CD4-positive, alpha-beta T cell treated with Interleukin-21 for 1 hour (primary cell): Measurements from ENCODE around the gene NACC2.

Experiments
- DNase-seq: peaks from one replicate; pipeline ENCODE4 v3.0.0-alpha.2; 2020

NACC2 gene, protein sequence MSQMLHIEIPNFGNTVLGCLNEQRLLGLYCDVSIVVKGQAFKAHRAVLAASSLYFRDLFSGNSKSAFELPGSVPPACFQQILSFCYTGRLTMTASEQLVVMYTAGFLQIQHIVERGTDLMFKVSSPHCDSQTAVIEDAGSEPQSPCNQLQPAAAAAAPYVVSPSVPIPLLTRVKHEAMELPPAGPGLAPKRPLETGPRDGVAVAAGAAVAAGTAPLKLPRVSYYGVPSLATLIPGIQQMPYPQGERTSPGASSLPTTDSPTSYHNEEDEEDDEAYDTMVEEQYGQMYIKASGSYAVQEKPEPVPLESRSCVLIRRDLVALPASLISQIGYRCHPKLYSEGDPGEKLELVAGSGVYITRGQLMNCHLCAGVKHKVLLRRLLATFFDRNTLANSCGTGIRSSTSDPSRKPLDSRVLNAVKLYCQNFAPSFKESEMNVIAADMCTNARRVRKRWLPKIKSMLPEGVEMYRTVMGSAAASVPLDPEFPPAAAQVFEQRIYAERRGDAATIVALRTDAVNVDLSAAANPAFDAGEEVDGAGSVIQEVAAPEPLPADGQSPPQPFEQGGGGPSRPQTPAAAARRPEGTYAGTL

DNA sequence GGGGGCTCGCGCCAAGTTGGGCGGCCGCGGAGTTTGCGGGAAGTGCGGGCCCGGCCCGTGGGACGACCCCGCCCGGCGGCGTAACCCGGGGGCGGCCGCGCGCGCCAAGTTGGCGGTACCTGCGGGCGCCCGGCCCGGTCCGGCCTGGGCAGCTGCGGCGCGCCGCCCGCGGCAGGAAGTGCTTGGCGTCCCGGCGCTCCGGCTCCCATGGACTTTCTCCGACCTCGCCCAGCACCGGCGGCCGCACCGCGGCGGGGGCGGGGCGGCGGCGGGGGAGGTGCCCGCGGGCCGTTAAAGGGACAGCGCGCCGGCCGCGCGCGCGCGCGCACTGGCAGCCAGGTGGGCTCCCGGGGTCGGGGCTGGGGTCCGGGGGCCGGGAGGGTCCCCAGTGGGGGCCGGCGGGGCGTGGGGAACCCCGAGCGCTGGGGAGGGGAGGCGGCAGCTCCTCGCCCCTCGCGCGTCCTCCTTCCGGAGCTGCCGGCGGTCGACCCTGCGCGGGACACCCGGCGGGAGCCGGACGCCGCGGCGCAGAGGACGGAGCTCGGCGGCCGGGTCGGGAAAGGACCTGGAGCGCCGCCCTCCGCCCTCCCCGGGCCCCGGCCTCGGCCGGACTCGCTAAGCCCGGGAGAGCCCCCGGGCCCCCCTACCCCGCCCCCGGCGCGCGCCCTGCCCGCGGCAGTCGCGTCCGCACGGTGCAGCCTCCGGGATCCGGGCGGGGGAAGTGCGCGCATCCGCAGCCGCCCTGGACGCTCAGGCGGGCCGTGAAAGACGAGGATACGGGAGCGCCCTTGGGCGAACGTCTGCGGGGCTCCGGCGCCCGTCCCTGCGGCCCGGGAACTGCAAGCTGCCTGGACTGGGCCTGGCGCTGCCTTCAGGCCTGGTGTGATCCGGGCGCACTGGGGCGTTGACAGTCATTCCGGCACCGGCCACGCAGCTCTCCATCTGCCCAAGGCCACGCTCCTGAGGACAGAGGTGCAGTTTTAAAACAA, at the start of gene NACC2:
Gene NACC2, minus strand, starts transcription at position 220 of the 989 bp plus-strand sequence. CDS start 44,768 bp downstream, outside the sequence.
- DNase-seq, result peak; percentile 34

DNA sequence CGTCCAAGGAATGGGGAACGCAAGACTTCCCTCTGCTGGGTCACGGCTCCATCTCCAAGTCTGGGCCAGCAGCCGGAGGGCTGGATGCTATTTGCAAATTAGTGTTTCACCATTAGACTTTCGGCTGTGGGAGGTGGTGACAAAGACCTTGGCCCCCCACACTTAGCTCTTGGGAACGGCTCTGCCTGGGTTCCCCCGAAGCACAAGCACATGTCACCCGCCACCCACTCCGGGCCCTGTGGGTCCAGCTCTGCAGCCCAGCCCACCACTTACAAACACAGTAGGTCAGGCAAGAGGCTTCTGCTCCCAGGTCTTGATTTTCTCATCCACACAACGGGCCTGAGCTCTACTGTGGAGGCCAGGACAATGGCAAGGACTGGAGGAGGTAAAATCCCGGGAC, 49.4 kb upstream of the NACC2 start:
- DNase-seq, result no peak

DNA sequence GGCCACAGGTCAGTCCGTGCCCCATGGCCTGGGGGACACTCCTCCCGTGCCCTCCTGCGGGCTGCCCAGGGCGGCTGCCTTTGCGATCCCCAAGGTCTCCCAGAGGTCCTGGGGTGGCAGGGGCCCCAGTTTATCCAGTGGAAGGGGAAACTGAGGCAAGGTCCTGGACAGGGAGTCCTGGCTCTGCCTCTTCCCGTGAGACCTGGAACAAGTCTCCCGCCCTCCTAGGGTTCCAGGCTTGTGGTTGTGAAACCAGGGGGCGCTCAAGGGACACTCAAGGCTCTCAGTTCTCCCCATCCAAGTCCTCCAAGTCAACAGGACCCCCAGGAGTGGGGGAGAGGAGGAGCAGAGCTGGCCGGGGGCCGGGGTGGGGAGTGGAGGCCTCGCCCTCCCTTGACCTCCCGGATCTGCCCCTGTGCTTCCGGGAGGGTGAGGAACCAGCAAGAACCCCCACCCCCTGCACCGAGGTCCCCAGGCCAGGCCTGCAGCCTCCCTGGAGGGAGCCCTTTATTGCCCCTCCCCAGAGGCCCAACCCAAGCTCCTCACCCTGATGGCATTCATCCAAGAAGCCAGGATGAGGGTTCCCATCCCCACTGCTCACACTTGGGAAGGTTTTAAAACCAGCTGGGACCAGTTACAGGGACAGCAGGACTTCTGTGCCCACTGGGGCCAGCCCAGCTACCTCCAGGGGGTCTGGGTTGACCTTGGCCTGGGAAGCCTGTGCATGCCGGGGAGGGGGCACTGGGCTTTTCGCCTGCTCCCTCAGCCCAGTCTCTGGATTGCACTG, 48.3 kb upstream of the NACC2 start:
- no peak for DNase-seq

DNA sequence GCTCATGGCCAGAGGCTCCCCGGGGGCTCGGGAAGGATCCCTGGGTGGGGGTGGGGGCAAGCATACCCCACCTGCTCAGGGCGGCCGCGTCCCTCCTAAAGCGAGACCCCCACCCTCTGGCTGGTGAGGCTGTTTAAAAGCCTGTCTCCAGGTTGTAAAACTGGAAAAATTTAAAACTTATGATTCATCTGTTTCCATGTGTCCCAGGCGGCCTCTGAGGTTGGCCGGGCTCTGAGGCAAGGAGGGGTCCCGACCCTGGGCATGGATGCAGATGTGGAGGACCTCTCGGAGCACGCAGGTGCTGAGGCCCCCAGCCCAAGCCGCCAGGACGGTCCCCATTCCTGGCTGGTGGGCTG, 47.7 kb upstream of the NACC2 start:
- no peak for DNase-seq

DNA sequence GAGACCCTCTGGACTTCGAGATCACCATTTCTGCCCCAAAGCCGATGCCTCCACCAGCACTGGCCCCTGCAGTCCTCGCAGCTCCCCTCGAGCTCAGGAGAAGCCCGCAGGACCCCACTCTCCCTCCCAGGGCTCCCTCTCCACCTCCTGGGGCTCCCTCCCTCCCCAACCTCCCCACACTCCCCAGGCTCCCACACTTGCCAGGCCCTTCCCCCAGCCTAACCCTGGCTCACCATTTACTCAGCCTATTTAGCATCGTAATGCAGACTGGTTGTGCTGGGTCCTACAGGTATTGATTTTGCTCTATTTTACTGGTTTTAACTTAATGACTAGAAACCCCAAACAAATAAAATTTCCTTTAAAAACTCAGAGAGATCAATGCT, 47.3 kb upstream of the NACC2 start:
- DNase-seq, result no peak

DNA sequence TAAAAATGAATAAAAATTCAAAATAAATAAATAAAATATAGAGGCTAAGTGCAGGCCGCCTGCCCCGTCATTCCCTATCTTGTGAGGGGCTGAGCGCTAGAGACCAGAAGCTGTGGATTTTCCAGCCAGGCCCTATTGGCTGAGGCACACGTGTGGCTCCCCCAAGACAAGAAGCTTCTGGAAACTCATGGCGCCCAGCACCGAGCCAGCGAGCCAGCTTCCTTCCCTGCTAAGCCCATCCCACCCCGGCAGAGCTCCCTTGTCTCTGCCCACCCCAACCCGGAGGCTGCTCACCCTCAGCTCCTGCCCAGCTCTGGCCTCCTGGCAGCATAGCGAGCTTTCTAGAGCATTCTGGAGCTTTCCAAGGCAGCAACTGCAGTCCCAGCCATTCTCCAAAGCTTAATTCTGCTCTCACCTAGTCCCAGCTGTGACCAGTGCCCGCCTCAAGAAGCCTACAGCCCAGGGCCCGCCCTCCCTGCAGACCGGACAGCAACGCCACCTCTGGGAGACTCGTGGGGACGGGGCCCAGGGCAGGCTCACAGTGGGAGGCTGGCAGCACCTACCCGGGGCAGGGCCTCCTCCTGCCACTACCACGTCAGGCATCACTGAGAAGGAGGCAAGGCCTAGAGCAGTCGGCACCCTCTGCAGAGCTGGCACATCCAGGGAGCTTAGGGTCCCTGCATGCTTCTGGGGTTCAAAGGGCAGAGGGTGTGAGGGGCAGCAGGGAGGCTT, 46.8 kb upstream of the NACC2 start:
- DNase-seq, result no peak

DNA sequence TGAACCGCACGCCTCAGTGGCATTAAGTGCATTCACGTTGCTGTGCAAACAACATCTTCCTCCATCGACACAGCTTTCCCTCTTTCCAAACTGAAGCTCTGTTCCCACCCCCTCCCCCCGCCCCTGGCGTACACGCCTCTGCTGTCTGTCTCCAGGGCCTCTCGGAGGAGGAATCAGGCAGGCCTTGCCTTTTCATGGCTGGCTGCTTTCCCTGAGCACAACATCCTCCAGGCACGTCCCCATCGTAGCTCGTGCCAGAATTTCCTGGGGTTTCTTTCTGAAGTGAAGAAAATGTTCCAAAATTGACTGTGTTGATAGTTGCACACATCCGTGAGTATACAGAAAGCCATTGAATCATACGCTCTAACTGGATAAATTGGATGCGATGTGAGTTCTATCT, 45.9 kb upstream of the NACC2 start:
- DNase-seq, result no peak

DNA sequence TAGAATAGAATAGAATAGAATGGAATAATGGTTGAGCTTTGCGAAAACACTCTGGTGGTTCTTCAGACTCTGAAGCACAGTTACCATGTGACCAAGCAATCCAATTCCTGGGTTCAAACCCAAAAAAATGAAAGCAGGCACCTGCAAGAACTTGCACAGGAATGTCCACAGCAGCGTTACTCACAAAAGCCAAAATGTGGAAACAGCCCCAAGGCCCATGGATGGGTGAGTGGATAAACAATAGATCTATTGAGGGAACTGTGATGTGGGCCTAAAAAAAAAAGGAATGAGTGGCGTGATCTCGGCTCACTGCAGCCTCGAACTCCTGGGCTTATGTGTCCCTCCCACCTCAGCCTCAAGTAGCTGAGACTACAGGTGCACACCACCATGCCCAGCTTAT, 45.0 kb upstream of the NACC2 start:
- DNase-seq, result no peak

DNA sequence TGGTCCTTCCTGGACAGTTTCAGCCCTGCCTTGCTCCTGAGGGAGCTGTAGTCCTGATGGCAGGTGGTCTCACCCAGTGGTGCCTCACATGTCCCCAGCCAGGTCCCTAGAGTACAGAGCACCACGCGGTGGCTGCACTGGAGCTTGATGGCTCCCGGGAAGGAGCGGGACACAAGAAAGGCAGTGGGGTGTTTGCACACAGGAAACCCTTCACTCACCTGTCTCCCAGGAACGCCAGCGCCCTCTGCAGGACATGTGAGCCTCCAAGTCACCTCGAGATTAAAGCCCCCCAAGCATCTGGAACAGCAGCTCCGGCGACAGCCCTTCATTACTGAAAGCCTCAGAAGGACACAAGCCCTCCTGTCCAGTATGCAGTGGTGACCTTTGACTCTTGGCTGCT, 43.5 kb upstream of the NACC2 start:
- peak; percentile 38 for DNase-seq

DNA sequence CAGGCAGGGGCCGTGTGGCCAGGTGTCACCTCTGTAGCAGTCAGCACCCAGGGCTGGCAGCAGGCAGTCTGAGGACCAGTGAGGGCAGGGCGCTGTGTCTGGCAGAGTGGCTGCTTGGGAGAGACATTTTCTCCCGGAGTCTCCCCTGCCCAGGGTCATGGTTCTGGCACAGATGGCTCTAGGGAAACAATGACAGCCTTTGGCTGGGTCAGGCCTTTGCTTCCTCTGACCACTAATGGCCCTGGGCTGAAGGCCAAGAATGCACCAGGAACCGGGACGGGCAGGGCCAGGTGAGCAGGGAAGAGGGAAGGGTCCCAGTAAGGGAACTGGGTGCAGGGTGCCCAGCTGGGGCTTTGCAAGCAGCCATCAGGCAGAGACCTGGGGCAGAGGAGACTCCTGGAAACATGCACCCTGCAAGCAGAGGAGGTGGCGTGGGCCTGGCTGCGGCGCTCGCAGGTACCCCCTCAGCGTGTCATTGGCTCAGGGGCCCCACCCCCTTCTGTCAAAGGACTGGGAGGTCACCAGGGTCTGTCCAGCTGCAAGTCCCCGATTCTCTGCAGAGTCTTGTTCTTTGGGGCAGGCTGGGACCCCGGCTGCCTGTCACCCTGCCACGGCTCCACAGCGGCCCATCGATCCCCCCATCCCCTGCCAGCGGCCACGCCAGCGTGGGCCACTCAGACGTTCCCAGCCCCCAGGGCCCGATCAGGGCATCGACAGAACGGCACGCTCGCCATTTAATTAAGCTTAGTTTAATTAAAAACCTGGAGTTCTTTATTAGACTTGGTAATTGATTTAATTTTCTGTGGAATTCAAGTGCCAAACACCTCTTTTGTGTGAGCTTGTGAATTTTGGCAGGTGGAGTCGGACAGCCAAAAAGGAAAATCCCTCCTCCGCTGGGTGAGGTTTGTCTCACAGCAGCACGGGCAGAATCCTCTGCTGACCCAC, 42.5 kb upstream of the NACC2 start:
- no peak for DNase-seq

DNA sequence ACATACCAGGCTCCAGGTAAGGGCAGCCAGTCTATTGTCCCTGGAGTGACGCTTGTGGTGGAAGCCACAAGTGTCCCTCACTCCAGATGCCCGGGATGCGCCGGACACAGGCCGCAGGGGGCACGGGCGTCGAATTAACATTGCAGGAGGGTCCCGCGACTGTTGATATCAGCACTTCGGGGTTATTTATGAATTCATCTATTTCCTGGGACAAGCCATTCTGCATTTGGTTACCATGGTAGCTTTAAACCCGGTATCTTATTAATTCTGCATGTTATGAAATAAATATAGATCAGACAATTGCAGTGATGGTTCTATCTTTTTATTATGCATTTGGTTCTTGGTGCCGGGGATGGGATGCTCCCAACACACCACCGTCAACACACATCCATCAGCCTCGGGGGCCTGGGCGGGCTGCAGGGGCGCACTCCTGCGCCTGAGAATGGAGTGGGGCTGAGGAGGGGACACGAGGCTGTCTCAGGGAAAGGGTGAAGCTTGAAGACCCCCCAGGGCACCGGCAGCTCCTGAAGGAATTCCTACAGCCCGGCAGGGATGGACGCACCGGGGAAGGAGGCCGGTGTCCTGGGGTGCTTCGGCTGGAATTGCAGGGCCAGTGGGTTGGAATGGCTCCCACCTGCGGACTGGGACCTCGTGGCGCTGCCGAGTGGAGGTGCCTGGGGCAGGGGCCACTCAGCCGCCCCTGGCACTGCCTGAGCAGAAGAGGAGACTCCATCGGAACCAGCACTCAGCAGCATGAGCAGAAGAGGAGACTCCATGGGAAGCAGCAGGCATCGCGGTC, 41.2 kb upstream of the NACC2 start:
- DNase-seq, result no peak

DNA sequence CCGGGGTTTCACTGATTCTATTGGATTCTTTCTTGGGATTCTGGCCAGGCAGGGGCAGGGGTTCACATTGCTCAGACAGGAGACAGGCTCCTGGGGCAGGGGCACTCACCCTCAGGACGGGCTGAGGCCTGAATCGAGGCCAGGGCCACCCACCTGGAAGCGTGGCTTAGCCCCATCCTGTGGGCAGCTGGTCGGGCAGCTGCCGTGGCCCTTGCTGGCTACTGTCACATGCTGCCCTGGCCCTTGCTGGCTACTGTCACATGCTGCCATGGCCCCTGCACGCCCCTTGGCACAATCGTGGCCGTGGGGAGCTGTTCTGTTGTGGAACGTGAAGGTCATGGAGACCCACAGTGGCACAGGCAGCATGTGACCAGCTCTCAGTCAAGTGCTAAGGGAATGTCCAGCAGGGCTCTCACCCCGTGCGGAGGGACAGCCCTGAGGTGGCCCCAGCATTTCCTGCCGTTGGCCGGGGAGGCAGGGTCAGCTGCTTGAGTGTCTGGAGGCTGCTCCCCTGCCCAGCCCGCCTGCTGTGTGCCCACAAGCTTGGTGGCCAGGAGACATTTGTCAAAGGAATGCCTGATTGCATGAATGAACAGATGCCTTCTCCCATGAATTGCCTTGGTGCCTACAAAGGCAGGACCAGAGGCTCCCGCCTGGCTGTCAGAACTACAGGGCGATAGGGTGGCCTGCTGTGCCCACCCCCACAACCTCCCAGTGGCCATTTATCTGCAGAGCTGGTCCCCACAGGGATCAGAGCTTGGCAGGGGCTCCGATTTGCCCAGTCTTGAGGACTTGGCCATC, 40.4 kb upstream of the NACC2 start:
- no peak for DNase-seq

DNA sequence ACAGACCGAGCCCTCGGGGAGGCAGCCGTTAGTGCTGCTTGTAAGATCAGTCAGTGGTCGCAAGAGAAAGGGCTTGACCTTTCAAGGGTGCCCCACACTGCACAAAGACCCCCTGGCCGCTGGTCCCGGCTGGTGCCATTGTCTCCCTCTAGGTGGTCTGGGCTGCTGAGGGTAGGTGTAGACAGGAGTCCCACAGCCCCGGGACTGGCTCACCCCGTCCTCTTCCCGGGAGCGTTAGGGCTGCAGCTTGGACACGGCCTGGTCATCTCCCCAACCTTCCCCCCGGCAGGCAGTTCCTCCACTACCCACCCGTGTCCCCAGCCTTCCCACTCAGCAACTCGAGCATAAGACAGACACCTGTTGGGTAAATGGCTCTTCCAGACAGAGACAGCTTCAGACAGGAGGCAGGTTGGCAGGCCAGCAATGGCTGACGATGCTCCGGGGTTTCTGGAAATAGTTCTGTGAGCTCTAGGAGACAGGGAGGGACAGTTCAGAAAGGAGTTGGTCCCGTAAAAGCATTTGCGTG, 38.9 kb upstream of the NACC2 start:
- DNase-seq, result no peak

DNA sequence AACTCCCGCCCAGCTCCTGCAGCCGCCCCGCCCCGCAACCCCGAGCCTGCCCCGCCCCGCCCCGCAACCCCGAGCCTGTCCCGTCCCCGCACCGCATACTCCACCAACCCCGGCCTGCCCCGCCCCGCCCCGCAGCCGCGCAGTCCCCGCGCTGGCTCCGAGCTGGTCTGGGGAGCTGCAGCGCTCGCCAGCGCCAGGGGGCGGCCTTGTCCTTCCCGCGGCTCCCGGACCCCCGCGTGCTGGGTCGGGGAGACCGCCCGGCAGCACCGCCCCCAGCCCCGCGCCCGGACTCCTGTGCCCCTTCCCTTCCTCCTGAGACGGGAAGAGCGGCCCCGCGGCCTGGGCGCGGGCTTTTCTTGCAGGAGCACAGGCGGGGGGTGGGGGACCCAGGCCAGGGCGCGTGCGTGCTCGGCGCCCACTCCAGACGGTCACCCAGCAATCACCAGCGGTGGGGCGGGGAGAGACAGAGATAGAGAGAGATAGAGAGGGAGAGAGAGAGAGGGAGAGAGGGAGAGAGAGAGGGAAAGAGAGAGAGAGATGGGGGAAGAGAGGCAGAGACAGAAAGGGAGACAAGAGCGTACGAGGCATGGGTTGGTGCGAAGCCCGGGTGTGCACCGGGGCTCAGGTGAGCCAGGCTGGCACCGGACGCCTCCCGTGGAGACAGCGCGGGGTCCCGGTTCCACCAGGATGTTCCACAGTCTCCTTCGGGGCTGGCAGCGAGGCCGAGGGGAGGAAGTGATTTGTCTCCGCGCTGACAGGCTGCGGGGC, 38.3 kb upstream of the NACC2 start:
- DNase-seq, result peak; percentile 17

DNA sequence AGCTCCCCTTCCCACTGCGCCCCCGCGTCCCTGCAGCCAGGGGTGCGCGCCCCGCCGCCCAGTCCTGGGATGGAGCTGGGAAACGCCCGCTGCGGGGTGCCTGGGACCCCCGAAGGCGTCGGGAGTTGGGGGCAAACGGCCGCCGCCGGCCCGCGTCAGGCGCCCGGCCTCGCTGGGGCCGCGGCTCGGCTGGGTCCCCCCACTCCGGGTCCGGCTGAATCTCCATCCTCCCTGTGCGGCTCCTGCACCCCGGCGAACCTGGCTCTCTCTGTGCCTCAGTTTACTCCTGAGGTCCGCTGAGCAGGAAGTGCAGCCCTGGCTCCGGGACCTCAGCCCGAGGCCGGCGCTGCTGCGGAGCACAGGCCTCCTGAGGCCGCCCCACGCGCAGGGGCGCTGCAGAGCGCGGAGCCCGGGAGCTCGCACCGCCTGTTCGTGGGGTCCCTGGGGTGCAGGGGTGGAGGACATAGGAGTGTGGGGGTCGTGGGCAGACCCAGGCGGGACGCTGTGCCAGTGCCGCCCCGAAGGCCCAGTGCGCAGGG, 37.5 kb upstream of the NACC2 start:
- no peak for DNase-seq

DNA sequence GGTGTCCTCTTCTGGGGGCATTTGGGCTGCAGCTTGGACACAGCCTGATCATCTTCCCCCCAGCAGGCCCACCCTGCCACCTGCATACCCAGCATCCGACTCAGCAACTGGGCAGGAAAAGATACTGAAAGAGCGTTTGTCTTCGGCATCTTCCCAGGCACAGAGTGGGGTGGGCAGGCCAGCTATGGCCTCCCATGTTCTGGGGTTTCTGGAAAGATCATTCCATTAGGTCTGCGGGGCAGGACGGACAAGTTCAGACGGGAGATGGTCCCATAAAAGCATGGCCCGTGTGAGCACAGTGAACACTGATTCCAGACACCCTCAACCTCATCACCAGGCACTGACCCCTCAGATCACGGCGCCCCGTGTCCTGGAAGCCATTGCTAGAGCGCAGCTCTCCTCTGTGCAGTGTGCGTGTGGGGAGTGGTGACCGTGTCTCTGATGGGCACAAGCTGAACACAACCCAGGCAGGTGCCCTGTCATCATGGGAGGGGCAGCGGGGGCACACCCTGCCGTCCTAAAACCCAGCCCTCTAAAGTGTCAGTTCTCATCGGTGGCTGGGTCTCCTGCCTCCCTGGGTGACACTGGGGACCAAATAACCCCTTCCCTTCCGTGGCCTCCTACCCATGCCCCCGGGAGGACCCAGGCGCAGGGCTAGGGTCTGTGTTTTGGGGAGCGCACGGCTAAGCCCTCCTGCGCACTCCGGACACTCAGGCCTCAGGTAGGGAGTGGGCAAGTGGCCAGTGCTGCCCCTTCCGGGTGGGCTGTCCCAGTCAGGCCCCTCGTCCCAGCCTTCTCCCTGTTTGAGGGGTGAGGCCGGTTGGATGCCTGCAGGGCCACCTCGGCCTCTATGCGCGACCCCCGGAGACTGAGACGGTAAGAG, 36.8 kb upstream of the NACC2 start:
- DNase-seq, result no peak

DNA sequence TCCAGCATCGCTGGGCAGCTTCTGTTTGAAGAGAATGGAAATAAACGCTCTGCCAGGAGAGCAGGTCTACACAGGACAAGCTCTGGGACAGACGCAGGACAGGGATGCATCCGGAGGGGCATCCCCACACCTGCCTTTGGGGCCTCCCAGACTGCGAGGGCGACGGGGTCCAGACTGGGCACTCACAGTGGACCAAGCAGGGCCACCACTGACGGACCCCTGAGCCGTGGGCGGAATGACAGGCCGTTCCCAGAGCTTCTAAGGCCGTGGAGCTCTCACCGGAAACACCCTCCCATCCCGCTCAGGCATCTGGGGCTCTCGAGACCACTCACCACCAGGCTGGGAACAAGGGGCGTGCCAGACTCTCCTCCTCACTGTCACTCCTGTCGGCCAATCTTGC, 34.1 kb upstream of the NACC2 start:
- DNase-seq, result no peak
